Measurements from ENCODE around the gene KRT14. TPM values are rescaled to one million over a fixed set of nuclear protein-coding genes. Genes with fewer than 3 reads are reported as not detected.

KRT14 gene
- total RNA-seq, 1 experiment from 2014 or later, result 0.15 TPM

DNA sequence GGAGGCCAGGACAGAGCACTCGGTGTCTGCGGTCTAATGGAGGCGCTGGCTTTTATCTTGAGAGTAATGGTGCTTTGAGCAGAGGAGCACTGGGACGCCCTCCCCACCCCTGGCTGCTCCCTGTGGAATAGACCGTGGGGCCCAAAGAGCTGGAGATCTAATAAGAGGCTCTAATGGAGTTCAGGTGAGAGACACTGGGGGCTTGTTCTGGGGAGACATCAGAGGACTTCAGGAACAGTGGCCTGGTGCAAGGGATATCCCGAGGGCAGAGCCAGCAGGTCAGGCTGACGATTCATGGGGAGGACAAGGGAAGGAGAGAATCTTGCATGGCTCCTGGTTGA lies 49.1 kb downstream of the KRT14 start:
- Histone ChIP-seq H2AFZ (ENCODE audit: low read length) (no peak overlapping the region), H4K20me1 (ENCODE audit: low read length) (no peaks in the 10 kb centered on the region), H3K79me2 (ENCODE audit: low read length) (0 out of 2 replicates have a peak, but pooled peaks cover 5% of the 10 kb centered on the region), H3F3A (ENCODE audit: low read length, unreplicated experiment) (no peaks in the 10 kb centered on the region), H3K4me3 (ENCODE audit: low read length) (no peak overlapping the region), H3K27me3 (ENCODE audit: low read length) (no peaks in the 10 kb centered on the region), H3K9me3 (ENCODE audit: low read length) (no peaks in the 10 kb centered on the region), H3K4me1 (ENCODE audit: insufficient read depth, low read length) (peaks cover 68% of the 10 kb centered on the region), H3K9ac (ENCODE audit: low read length) (no peak overlapping the region), H3K36me3 (ENCODE audit: low read depth, low read length) (no peaks in the 10 kb centered on the region), H3K27ac (ENCODE audit: low read length) (no peak overlapping the region), H3K4me2 (ENCODE audit: low read length) (no peak overlapping the region), H3K9me2 (replicated peaks; ENCODE audit: low read length) (no peaks in the 10 kb centered on the region)
- no TSS peak for BruUV-seq (replicated peaks)
- intact Hi-C loops (cut with micrococcal nuclease), result no loop called here
- POLR2A ChIA-PET (ENCODE audit: unreplicated experiment), result no interaction called here
- CTCF ChIA-PET, result no interaction called here
- DNase-seq (no peak), ATAC-seq (no peak)
- TF ChIP-seq EZH2 (IDR thresholded peaks at IDR 0.05; ENCODE audit: low read length, unreplicated experiment) (no peak), EZH2phosphoT487 (IDR thresholded peaks at IDR 0.05; ENCODE audit: borderline replicate concordance, low read length) (no peak)
- TF ChIP-seq, protein P1, sequence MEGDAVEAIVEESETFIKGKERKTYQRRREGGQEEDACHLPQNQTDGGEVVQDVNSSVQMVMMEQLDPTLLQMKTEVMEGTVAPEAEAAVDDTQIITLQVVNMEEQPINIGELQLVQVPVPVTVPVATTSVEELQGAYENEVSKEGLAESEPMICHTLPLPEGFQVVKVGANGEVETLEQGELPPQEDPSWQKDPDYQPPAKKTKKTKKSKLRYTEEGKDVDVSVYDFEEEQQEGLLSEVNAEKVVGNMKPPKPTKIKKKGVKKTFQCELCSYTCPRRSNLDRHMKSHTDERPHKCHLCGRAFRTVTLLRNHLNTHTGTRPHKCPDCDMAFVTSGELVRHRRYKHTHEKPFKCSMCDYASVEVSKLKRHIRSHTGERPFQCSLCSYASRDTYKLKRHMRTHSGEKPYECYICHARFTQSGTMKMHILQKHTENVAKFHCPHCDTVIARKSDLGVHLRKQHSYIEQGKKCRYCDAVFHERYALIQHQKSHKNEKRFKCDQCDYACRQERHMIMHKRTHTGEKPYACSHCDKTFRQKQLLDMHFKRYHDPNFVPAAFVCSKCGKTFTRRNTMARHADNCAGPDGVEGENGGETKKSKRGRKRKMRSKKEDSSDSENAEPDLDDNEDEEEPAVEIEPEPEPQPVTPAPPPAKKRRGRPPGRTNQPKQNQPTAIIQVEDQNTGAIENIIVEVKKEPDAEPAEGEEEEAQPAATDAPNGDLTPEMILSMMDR (conservative IDR thresholded peaks at IDR 0.05; ENCODE audit: low read depth, low read length), result no peak

DNA sequence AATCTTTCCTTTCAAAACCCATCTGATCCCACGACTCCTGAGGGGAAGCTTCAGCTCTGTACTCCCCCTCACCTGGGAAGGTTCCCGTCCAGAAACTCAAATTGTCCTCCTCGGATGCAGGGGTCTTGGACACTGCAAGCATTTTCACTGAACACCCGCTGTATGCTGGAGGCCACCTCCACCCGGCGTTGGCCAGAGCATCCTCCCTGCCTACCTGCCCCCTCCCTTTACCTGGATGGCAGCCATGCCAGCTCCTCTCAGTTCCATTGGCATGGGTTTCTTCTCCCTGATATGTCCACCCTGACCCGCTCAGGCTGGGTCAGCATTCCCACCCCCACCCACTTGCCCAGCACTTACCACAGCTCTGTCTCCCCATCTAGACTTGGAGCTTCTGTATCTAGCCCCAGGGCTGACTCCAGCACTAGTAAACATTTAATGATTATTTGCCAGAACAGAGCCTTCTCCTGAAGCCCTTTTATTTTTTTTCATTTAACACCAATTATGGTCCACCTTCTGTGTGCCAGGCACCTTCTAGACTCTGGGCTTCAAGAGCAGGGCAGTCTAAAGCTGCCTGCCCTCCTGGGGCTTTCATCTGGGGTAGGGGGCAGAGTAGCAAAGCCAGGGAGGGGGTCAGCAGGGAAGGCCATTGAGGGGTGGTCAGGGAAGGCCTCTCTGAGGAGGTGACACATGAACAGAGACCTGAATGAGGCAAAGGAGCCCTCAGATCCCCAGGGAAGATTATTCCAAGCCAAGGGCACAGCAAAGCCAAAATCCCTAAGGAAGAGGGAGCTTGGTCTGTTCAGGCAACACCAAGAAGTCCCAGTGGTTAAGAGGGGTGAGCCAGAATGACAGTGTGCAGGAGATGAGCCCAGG lies 49.7 kb downstream of the KRT14 start:
- DNase-seq, result no peak
- Histone ChIP-seq H2AFZ (ENCODE audit: low read length) (no peak overlapping the region), H3F3A (ENCODE audit: low read length, unreplicated experiment) (no peaks in the 10 kb centered on the region), H3K36me3 (ENCODE audit: low read depth, low read length) (no peaks in the 10 kb centered on the region), H3K4me2 (ENCODE audit: low read length) (peak overlapping the region; percentile 54; the same call in 1 of the 2 replicates), H3K9me3 (ENCODE audit: low read length) (no peaks in the 10 kb centered on the region), H3K27me3 (ENCODE audit: low read length) (no peaks in the 10 kb centered on the region), H3K9me2 (replicated peaks; ENCODE audit: low read length) (no peaks in the 10 kb centered on the region), H4K20me1 (ENCODE audit: low read length) (no peaks in the 10 kb centered on the region), H3K4me3 (ENCODE audit: low read length) (no peak overlapping the region), H3K4me1 (ENCODE audit: insufficient read depth, low read length) (peaks cover 67% of the 10 kb centered on the region), H3K27ac (ENCODE audit: low read length) (0 out of 2 replicates have a peak overlapping the region, but pooled peaks have one; percentile 41), H3K79me2 (ENCODE audit: low read length) (0 out of 2 replicates have a peak, but pooled peaks cover 5% of the 10 kb centered on the region), H3K9ac (ENCODE audit: low read length) (no peak overlapping the region; the same call in 1 of the 2 replicates)
- intact Hi-C loops (cut with micrococcal nuclease), result no loop called here
- ATAC-seq, result no peak
- no peak for TF ChIP-seq EZH2 (IDR thresholded peaks at IDR 0.05; ENCODE audit: low read length, unreplicated experiment)
- TF ChIP-seq, protein P1 (conservative IDR thresholded peaks at IDR 0.05; ENCODE audit: low read depth, low read length), result no peak
- TF ChIP-seq EZH2phosphoT487 (IDR thresholded peaks at IDR 0.05; ENCODE audit: borderline replicate concordance, low read length), result no peak
- ChIA-PET POLR2A (ENCODE audit: unreplicated experiment) (no interaction called here), CTCF (interaction anchor here (1.2 kb wide), 1 partner anchor 12 kb away, joined by 4 read pairs; no protein-coding TSS in a partner anchor)
- BruUV-seq (replicated peaks), result no TSS peak
